K562 (cell line): Measurements from ENCODE around the gene SH3PXD2B. TPM values are rescaled to one million over a fixed set of nuclear protein-coding genes. Genes with fewer than 3 reads are reported as not detected.

Experiments
- ATF1 ChIP-seq, 2 experiments: fragments of 450-650 bp in 1 of 2; IDR thresholded peaks; 2 replicates each; pipeline ENCODE4 v1.6.1; 2016; ENCODE audit warnings: missing compliant biosample characterization in 1 of 2, missing genetic modification characterization in 1 of 2
- ETV1 ChIP-seq: fragments of 450-650 bp; conservative IDR thresholded peaks from 2 replicates; pipeline ENCODE4 v1.6.1; 2016; ENCODE audit warnings: missing genetic modification characterization, control low read depth, low read depth, missing compliant biosample characterization
- FUS ChIP-seq: fragments of 200-400 bp; formaldehyde crosslinking; optimal IDR thresholded peaks from 2 replicates; pipeline ENCODE3; 2017; ENCODE audit warnings: low read depth, low read length
- HMG20A ChIP-seq: fragments of 450-650 bp; formaldehyde crosslinking; conservative IDR thresholded peaks from 2 replicates; pipeline ENCODE4 v1.4.0; 2020; ENCODE audit warnings: mild to moderate bottlenecking, mixed read lengths
- HMG20B ChIP-seq: fragments of 250-450 bp; sonication (Bioruptor Pico); IDR thresholded peaks from 2 replicates; pipeline ENCODE4 v1.5.0; 2021; ENCODE audit warnings: mild to moderate bottlenecking
- MAX ChIP-seq: sonication (generic); formaldehyde crosslinking; IDR thresholded peaks from 2 replicates; pipeline ENCODE4 v1.9.0; 2022; ENCODE audit warnings: mild to moderate bottlenecking, missing genetic modification reagents
- MEIS2 ChIP-seq: fragments of 450-650 bp; IDR thresholded peaks from 2 replicates; pipeline ENCODE4 v1.6.1; 2014; ENCODE audit warnings: mild to moderate bottlenecking; ENCODE audit not compliant: partially characterized antibody
- NCOA6 ChIP-seq: fragments of 450-650 bp; IDR thresholded peaks from 2 replicates; pipeline ENCODE4 v1.6.1; 2017; ENCODE audit warnings: mild to moderate bottlenecking
- NR2C2 ChIP-seq, 2 experiments: fragments of 200-800 bp in 1 of 2; sonication (Bioruptor generic) in 1 of 2; sonication (generic) in 1 of 2; formaldehyde crosslinking in 1 of 2; IDR thresholded peaks; 2 replicates each; pipeline versions ENCODE4 v1.6.1 to v1.8.0; 2016 to 2022; ENCODE audit warnings: mild to moderate bottlenecking in 1 of 2, missing compliant biosample characterization in 1 of 2, missing genetic modification characterization in 1 of 2, missing genetic modification reagents in 1 of 2
- NRF1 ChIP-seq, 2 experiments: fragments of 450-650 bp; IDR thresholded peaks in 1 of 2; conservative IDR thresholded peaks in 1 of 2; 2 replicates each; pipeline ENCODE4 v1.6.1; 2014; ENCODE audit warnings: mild to moderate bottlenecking in 2 of 2
- PHTF2 ChIP-seq: fragments of 250-450 bp; sonication (Bioruptor Pico); IDR thresholded peaks from 2 replicates; pipeline ENCODE4 v1.5.0; 2021; ENCODE audit warnings: mild to moderate bottlenecking
- RBBP5 ChIP-seq: fragments of 200-600 bp; sonication (generic); IDR thresholded peaks from 2 replicates; pipeline ENCODE4 v1.6.1; 2012; ENCODE audit warnings: borderline replicate concordance, mild to moderate bottlenecking, low read length, control low read depth, inconsistent platforms; ENCODE audit not compliant: insufficient read depth, poor library complexity, severe bottlenecking
- RBM25 ChIP-seq: fragments of 200-400 bp; formaldehyde crosslinking; IDR thresholded peaks from 2 replicates; pipeline ENCODE4 v1.6.1; 2018; ENCODE audit warnings: low read length, low read depth, moderate library complexity; ENCODE audit not compliant: severe bottlenecking
- SIN3A ChIP-seq, 2 experiments: fragments of 150-350 bp in 1 of 2; IDR thresholded peaks; 2 replicates each; pipeline ENCODE4 v1.6.1; 2011 to 2016; ENCODE audit warnings: borderline replicate concordance in 2 of 2, low read depth in 2 of 2, low read length in 2 of 2, mild to moderate bottlenecking in 2 of 2, moderate library complexity in 2 of 2; ENCODE audit not compliant: control insufficient read depth in 1 of 2
- SP2 ChIP-seq: IDR thresholded peaks from 2 replicates; pipeline ENCODE4 v1.6.1; 2011; ENCODE audit warnings: mild to moderate bottlenecking, low read depth, low read length, moderate library complexity; ENCODE audit not compliant: poor library complexity, severe bottlenecking; ENCODE audit errors: extremely low read depth
- SRSF3 ChIP-seq: fragments of 200-400 bp; formaldehyde crosslinking; IDR thresholded peaks from 2 replicates; pipeline ENCODE4 v1.6.1; 2016; ENCODE audit warnings: mild to moderate bottlenecking, low read length, moderate library complexity; ENCODE audit not compliant: insufficient read depth
- ZNF124 ChIP-seq: sonication (generic); formaldehyde crosslinking; IDR thresholded peaks from 2 replicates; pipeline ENCODE4 v1.8.1; 2022; ENCODE audit warnings: missing genetic modification reagents
- ZNF253 ChIP-seq: fragments of 250-450 bp; sonication (Bioruptor Pico); conservative IDR thresholded peaks from 2 replicates; pipeline ENCODE4 v1.6.1; 2021; ENCODE audit warnings: mild to moderate bottlenecking
- polyA plus RNA-seq, 8 experiments: library from polyadenylated mRNA; depleted of rRNA in 4 of 8; stranded (reverse) in 5 of 8; unstranded in 3 of 8; fragments of >200 nt; fragmentation: Nextera tagmentation in 2 of 8; fragmentation: Illumina TruSeq in 1 of 8; extraction: Ambion mirVana in 2 of 8; extraction: Trizol in 1 of 8; gene quantifications; 2 replicates each; pipeline versions ENCODE4 v1.2.1 to v1.2.3, GENCODE V29; 2011 to 2014; ENCODE audit warnings: inconsistent platforms in 1 of 8, missing spikeins in 1 of 8
- total RNA-seq, 7 experiments: library from RNA; depleted of rRNA in 6 of 7; stranded (reverse); fragments of >200 nt in 6 of 7; fragmentation: Illumina TruSeq in 2 of 7; extraction: Trizol in 2 of 7; gene quantifications; 2 replicates each; pipeline versions ENCODE4 v1.2.1 to v1.2.3, GENCODE V29; 2011 to 2021; ENCODE audit warnings: low replicate concordance in 1 of 7
- TF ChIP-seq, protein P1 (sequence below), 3 experiments: fragments of 200-800 bp in 1 of 3; sonication (Bioruptor generic) in 1 of 3; sonication (generic) in 1 of 3; formaldehyde crosslinking in 1 of 3; IDR thresholded peaks; 2 replicates each; pipeline versions ENCODE4 v1.6.1 to v1.8.0; 2016 to 2022; ENCODE audit warnings: mild to moderate bottlenecking in 2 of 3, missing compliant biosample characterization in 2 of 3, missing genetic modification characterization in 2 of 3, missing genetic modification reagents in 1 of 3
- TF ChIP-seq, protein P2 (sequence below): sonication (generic); formaldehyde crosslinking; IDR thresholded peaks from 2 replicates; pipeline ENCODE4 v1.8.1; 2023; ENCODE audit warnings: mild to moderate bottlenecking, missing genetic modification reagents
- TF ChIP-seq, protein P3 (sequence below): fragments of 250-450 bp; sonication (Bioruptor Pico); IDR thresholded peaks from 2 replicates; pipeline ENCODE4 v1.8.0; 2022; ENCODE audit warnings: inconsistent platforms

The SH3PXD2B gene
- total and polyA plus RNA-seq, 9 of the 15 experiments (the other 6 are each of a cell fraction or from before 2014, with no cell fraction given): 0.04 to 0.66 (median 0.19) TPM

GRCh38 chr5:172420235-172420939 lies 33.9 kb downstream of the SH3PXD2B start (continued):
- TF ChIP-seq, protein P1, sequence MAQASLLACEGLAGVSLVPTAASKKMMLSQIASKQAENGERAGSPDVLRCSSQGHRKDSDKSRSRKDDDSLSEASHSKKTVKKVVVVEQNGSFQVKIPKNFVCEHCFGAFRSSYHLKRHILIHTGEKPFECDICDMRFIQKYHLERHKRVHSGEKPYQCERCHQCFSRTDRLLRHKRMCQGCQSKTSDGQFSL (CRISPR knock-in tag; IDR thresholded peaks at IDR 0.05): no peak
- TF ChIP-seq, protein P1 (tag; IDR thresholded peaks at IDR 0.05): no peak
- no peak for TF ChIP-seq NRF1 (conservative IDR thresholded peaks at IDR 0.05 in 1 of 2, IDR thresholded peaks at IDR 0.05 in 1 of 2)
- peak; percentile 48 for TF ChIP-seq SP2
- no peak for TF ChIP-seq ATF1 (CRISPR knock-in tag; IDR thresholded peaks at IDR 0.05)
- peak; percentile 53 for TF ChIP-seq ATF1 (tag; IDR thresholded peaks at IDR 0.05)
- no peak for TF ChIP-seq RBBP5
- no peak for TF ChIP-seq ZNF253 (CRISPR knock-in tag)
- no peak for TF ChIP-seq NR2C2 (CRISPR knock-in tag; IDR thresholded peaks at IDR 0.05)
- TF ChIP-seq NR2C2 (tag; IDR thresholded peaks at IDR 0.05): peak; percentile 31; the same call in 1 of the 2 replicates
- no peak for TF ChIP-seq HMG20A (CRISPR knock-in tag)
- TF ChIP-seq SIN3A (IDR thresholded peaks at IDR 0.05; ENCODE audit: borderline replicate concordance in 2 of 2, control insufficient read depth in 1 of 2, low read depth in 2 of 2, low read length in 2 of 2): no peak
- no peak for TF ChIP-seq MEIS2
- peak; percentile 66 for TF ChIP-seq RBM25
- TF ChIP-seq NCOA6: no peak
- no peak for TF ChIP-seq FUS
- no peak for TF ChIP-seq MAX (CRISPR knock-in tag)
- no peak for TF ChIP-seq HMG20B (CRISPR knock-in tag)
- TF ChIP-seq, protein P2, sequence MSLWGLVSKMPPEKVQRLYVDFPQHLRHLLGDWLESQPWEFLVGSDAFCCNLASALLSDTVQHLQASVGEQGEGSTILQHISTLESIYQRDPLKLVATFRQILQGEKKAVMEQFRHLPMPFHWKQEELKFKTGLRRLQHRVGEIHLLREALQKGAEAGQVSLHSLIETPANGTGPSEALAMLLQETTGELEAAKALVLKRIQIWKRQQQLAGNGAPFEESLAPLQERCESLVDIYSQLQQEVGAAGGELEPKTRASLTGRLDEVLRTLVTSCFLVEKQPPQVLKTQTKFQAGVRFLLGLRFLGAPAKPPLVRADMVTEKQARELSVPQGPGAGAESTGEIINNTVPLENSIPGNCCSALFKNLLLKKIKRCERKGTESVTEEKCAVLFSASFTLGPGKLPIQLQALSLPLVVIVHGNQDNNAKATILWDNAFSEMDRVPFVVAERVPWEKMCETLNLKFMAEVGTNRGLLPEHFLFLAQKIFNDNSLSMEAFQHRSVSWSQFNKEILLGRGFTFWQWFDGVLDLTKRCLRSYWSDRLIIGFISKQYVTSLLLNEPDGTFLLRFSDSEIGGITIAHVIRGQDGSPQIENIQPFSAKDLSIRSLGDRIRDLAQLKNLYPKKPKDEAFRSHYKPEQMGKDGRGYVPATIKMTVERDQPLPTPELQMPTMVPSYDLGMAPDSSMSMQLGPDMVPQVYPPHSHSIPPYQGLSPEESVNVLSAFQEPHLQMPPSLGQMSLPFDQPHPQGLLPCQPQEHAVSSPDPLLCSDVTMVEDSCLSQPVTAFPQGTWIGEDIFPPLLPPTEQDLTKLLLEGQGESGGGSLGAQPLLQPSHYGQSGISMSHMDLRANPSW: no peak
- no peak for TF ChIP-seq SRSF3
- no peak for TF ChIP-seq ZNF124 (CRISPR knock-in tag)
- TF ChIP-seq PHTF2 (CRISPR knock-in tag): no peak
- TF ChIP-seq ETV1 (tag): peak; percentile 32; the same call in 1 of the 2 replicates
- TF ChIP-seq, protein P3, sequence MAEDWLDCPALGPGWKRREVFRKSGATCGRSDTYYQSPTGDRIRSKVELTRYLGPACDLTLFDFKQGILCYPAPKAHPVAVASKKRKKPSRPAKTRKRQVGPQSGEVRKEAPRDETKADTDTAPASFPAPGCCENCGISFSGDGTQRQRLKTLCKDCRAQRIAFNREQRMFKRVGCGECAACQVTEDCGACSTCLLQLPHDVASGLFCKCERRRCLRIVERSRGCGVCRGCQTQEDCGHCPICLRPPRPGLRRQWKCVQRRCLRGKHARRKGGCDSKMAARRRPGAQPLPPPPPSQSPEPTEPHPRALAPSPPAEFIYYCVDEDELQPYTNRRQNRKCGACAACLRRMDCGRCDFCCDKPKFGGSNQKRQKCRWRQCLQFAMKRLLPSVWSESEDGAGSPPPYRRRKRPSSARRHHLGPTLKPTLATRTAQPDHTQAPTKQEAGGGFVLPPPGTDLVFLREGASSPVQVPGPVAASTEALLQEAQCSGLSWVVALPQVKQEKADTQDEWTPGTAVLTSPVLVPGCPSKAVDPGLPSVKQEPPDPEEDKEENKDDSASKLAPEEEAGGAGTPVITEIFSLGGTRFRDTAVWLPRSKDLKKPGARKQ (CRISPR knock-in tag): no peak
